B cell (primary cell): Measurements from ENCODE around the gene BFSP1. TPM values are rescaled to one million over a fixed set of nuclear protein-coding genes. Genes with fewer than 3 reads are reported as not detected.

Experiments
- ATAC-seq: fragments of 200-7000 bp; cut with Tn5 transposase; one replicate; pipeline ENCODE4 v1.10.0; 2021; ENCODE audit warnings: low read depth, mild to moderate bottlenecking, moderate number of reproducible peaks, moderate library complexity
- CTCF ChIA-PET: fragments of 350-600 bp; sonication (Branson Sonifier 250); formaldehyde crosslinking; loops from one replicate; lab custom pipeline; 2021; ENCODE audit warnings: antibody characterized with exemption, inconsistent platforms; lab: Charles Lee
- POLR2A ChIA-PET: fragments of 350-600 bp; sonication (Branson Sonifier 250); formaldehyde crosslinking; loops from one replicate; lab custom pipeline; 2021; ENCODE audit warnings: antibody characterized with exemption; lab: Charles Lee
- DNase-seq: peaks from one replicate; pipeline ENCODE4 v3.0.0; 2013
- H2AFZ ChIP-seq: 2 replicates; pipeline ENCODE4 v1.6.1; 2012; ENCODE audit warnings: mild to moderate bottlenecking, low read depth, low read length; ENCODE audit not compliant: insufficient read depth, poor library complexity, severe bottlenecking
- H3K27ac ChIP-seq, 2 donors: 1 replicate in 1 of 2; 2 replicates in 1 of 2; pipeline ENCODE4 v1.5.1; 2012 to 2013; ENCODE audit warnings: low read length in 2 of 2, mild to moderate bottlenecking in 2 of 2, moderate library complexity in 1 of 2
- H3K27me3 ChIP-seq, 4 experiments: fragments of 200-600 bp in 1 of 4; sonication (generic) in 1 of 4; replicated peaks in 1 of 4; 1 replicate in 2 of 4; 2 replicates in 2 of 4; pipeline versions ENCODE4 v1.6.1 to v1.7.0; 2013 to 2016; ENCODE audit warnings: low read length in 3 of 4, mild to moderate bottlenecking in 2 of 4, mixed read lengths in 1 of 4, moderate library complexity in 1 of 4; ENCODE audit not compliant: insufficient read depth in 4 of 4, control insufficient read depth in 3 of 4; ENCODE audit errors: control extremely low read depth in 1 of 4
- H3K36me3 ChIP-seq, 2 experiments: replicated peaks in 1 of 2; 1 replicate in 1 of 2; 2 replicates in 1 of 2; pipeline versions ENCODE4 v1.6.1 to v1.7.1; 2013; ENCODE audit warnings: low read length in 1 of 2; ENCODE audit not compliant: insufficient read depth in 2 of 2, control insufficient read depth in 1 of 2; ENCODE audit errors: control extremely low read depth in 1 of 2, extremely low read depth in 1 of 2
- H3K4me1 ChIP-seq, 2 donors: fragments of 200-600 bp in 1 of 2; sonication (generic) in 1 of 2; 1 replicate in 1 of 2; 2 replicates in 1 of 2; pipeline versions ENCODE4 v1.5.1 to v1.6.1; 2013 to 2017; ENCODE audit warnings: low read length in 2 of 2; ENCODE audit not compliant: control insufficient read depth in 2 of 2, insufficient read depth in 2 of 2
- H3K4me2 ChIP-seq: replicated peaks from 2 replicates; pipeline ENCODE3; 2012; ENCODE audit warnings: mild to moderate bottlenecking, low read depth, low read length; ENCODE audit not compliant: poor library complexity, severe bottlenecking
- H3K4me3 ChIP-seq, 5 experiments: fragments of 200-600 bp in 1 of 5; sonication (generic) in 1 of 5; 1 replicate in 3 of 5; 2 replicates in 2 of 5; pipeline versions ENCODE4 v1.5.1 to v1.7.0; 2011 to 2016; ENCODE audit warnings: low read length in 4 of 5, mild to moderate bottlenecking in 4 of 5, low read depth in 2 of 5, control low read depth in 1 of 5, moderate library complexity in 1 of 5; ENCODE audit not compliant: insufficient read depth in 1 of 5; ENCODE audit errors: control extremely low read depth in 1 of 5, extremely low read depth in 1 of 5
- H3K79me2 ChIP-seq: fragments of 200-600 bp; sonication (generic); one replicate; pipeline ENCODE4 v1.6.0; 2016; ENCODE audit warnings: low read length; ENCODE audit not compliant: control insufficient read depth, insufficient read depth
- H3K9ac ChIP-seq: fragments of 200-600 bp; sonication (generic); 2 replicates; pipeline ENCODE4 v1.6.1; 2017; ENCODE audit warnings: mild to moderate bottlenecking, low read length, moderate library complexity
- H3K9me3 ChIP-seq, 3 donors: one replicate each; pipeline versions ENCODE4 v1.6.1 to v1.7.1; 2013; ENCODE audit warnings: low read length in 2 of 3; ENCODE audit not compliant: control insufficient read depth in 2 of 3, insufficient read depth in 1 of 3; ENCODE audit errors: control extremely low read depth in 1 of 3
- H4K20me1 ChIP-seq: 2 replicates; pipeline ENCODE4 v1.6.0; 2012; ENCODE audit warnings: mild to moderate bottlenecking, low read length; ENCODE audit not compliant: insufficient read depth, control insufficient read depth, poor library complexity, severe bottlenecking
- H3K27ac Mint-ChIP-seq: one replicate; pipeline ENCODE4 v1.8.0; 2021; ENCODE audit warnings: mixed read lengths
- H3K27me3 Mint-ChIP-seq: one replicate; pipeline ENCODE4 v1.8.0; 2021; ENCODE audit warnings: mixed read lengths
- H3K4me1 Mint-ChIP-seq: one replicate; pipeline ENCODE4 v1.8.0; 2021; ENCODE audit warnings: mixed read lengths
- H3K4me3 Mint-ChIP-seq: one replicate; pipeline ENCODE4 v1.8.0; 2021; ENCODE audit warnings: mixed read lengths
- H3K9me3 Mint-ChIP-seq: one replicate; pipeline ENCODE4 v1.8.0; 2022; ENCODE audit warnings: mixed read lengths; ENCODE audit not compliant: insufficient read depth
- EZH2 ChIP-seq: IDR thresholded peaks from 2 replicates; pipeline ENCODE4 v1.6.1; 2012; ENCODE audit warnings: borderline replicate concordance, low read depth, mild to moderate bottlenecking, moderate library complexity, low read length; ENCODE audit not compliant: insufficient read depth, poor library complexity, severe bottlenecking
- WGBS: methylation state at CpG from one replicate; pipeline ENCODE4 v1.1.5; 2013; ENCODE audit warnings: missing lambda C conversion rate; ENCODE audit not compliant: insufficient coverage; 5-methylcytosine and 5-hydroxymethylcytosine counted together
- intact Hi-C: fragments of 100-400 bp; cut with micrococcal nuclease; formaldehyde crosslinking; loops from one replicate; pipeline ENCODE4 v1.10.0; 2022
- polyA plus RNA-seq: library from polyadenylated mRNA; depleted of rRNA; stranded (reverse); fragments of >200 nt; gene quantifications from 2 replicates; pipeline ENCODE4 v1.2.3, GENCODE V29; 2012
- total RNA-seq, 2 donors: library from RNA; stranded (reverse); fragments of 120-200 nt in 1 of 2; gene quantifications; 1 replicate in 1 of 2; 2 replicates in 1 of 2; pipeline versions ENCODE4 v1.2.3 to v1.2.4, GENCODE V29; 2013 to 2022
- TF ChIP-seq, protein P1 (sequence below): fragments of 200-600 bp; IDR thresholded peaks from one replicate; pipeline ENCODE4 v1.8.0; 2022; ENCODE audit warnings: antibody characterized with exemption, mild to moderate bottlenecking

The BFSP1 gene
- total and polyA plus RNA-seq, 2 donors (not counting 1 experiment from before 2014, with no cell fraction given): not detected

DNA sequence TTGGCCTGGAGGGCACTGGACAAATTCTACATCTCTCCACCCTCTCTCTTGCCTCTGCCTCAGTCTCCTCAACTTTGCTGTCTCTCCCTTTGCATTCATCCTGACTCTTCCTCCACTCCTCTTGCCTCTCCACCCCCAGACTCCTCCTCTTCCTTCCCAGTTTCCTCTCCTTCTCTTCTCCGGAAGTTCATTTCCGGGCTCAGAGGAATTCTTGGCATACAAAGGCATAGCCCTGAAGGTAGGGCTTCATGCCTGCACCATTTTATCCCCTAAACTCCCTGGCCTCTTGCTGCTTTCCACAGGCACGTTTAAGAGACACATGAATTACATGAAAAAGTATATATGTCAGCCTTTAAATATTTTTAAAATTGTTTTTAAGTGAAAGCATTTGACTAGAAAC, 10.6 kb downstream of the BFSP1 start:
- ATAC-seq (no peak), DNase-seq (no peak)
- intact Hi-C loops: no loop called here
- Histone ChIP-seq H3K79me2 (no peaks in the 10 kb centered on the region), H3K27ac (no peak overlapping the region), H3K27me3 (peaks cover 0 to 14% (median 3%) of the 10 kb centered on the region in 4 experiments), H3K4me3 (no peak overlapping the region), H4K20me1 (no peaks in the 10 kb centered on the region), H2AFZ (no peak overlapping the region), H3K4me1 (no peaks in the 10 kb centered on the region), H3K36me3 (no peaks in the 10 kb centered on the region), H3K9me3 (no peaks in the 10 kb centered on the region), H3K9ac (no peak overlapping the region), H3K4me2 (no peak overlapping the region)
- TF ChIP-seq, protein P1, sequence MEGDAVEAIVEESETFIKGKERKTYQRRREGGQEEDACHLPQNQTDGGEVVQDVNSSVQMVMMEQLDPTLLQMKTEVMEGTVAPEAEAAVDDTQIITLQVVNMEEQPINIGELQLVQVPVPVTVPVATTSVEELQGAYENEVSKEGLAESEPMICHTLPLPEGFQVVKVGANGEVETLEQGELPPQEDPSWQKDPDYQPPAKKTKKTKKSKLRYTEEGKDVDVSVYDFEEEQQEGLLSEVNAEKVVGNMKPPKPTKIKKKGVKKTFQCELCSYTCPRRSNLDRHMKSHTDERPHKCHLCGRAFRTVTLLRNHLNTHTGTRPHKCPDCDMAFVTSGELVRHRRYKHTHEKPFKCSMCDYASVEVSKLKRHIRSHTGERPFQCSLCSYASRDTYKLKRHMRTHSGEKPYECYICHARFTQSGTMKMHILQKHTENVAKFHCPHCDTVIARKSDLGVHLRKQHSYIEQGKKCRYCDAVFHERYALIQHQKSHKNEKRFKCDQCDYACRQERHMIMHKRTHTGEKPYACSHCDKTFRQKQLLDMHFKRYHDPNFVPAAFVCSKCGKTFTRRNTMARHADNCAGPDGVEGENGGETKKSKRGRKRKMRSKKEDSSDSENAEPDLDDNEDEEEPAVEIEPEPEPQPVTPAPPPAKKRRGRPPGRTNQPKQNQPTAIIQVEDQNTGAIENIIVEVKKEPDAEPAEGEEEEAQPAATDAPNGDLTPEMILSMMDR: no peak
- no peak for TF ChIP-seq EZH2
- H3K27ac Mint-ChIP-seq: no peak overlapping the region
- H3K4me3 Mint-ChIP-seq: no peak overlapping the region
- H3K27me3 Mint-ChIP-seq: peaks cover 21% of the 10 kb centered on the region
- CTCF ChIA-PET: no interaction called here
- no peaks in the 10 kb centered on the region for H3K9me3 Mint-ChIP-seq
- H3K4me1 Mint-ChIP-seq: no peaks in the 10 kb centered on the region
- POLR2A ChIA-PET: no interaction called here
- 16% methylated on average over 2 of the region's 3 CpGs for WGBS

DNA sequence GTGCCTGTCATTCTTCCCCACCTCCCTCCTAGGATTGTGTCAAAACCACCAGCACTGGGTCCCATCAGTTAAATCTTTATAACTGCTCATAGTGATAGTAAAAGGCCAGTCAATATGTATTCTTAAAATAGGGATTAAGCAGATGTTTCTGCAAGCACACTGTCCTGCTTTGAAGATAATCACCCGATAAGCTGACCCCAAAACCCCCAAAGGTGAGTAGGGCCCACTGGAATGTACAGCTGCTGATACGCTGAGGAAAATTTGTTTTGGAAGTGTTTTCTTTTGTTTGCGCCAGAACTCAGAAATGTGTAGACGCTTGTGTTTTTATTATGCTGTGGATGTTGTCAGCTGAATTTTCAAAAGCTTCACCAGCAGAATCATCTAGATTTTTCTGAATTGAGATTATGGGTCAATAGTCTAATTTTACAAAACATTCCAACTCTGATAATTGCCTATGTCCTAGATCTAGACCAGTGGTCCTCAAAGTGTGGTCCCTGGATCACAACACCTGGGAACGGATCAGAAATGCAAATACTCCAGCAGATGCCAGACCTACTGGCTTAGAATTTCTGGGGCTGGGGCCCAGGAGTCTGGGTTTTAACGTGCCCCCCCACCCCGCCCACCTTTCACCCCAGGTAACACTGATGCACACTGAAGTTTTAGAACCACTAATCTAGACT, 11.4 kb downstream of the BFSP1 start:
- no peaks in the 10 kb centered on the region for H4K20me1 ChIP-seq
- H3K4me1 Mint-ChIP-seq: no peaks in the 10 kb centered on the region
- CTCF ChIA-PET: no interaction called here
- no peak overlapping the region for H3K9ac ChIP-seq
- no peak overlapping the region for H3K4me2 ChIP-seq
- ATAC-seq (no peak), DNase-seq (no peak)
- no peaks in the 10 kb centered on the region for H3K9me3 Mint-ChIP-seq
- H3K27ac ChIP-seq: no peak overlapping the region
- no peak overlapping the region for H3K27ac Mint-ChIP-seq
- no peaks in the 10 kb centered on the region for H3K9me3 ChIP-seq
- intact Hi-C loops: no loop called here
- H3K79me2 ChIP-seq: no peaks in the 10 kb centered on the region
- no peak overlapping the region for H3K4me3 ChIP-seq
- POLR2A ChIA-PET: no interaction called here
- H3K27me3 Mint-ChIP-seq: peaks cover 22% of the 10 kb centered on the region
- H2AFZ ChIP-seq: no peak overlapping the region
- no peaks in the 10 kb centered on the region for H3K36me3 ChIP-seq
- no peak for TF ChIP-seq EZH2
- TF ChIP-seq, protein P1: no peak
- no peaks in the 10 kb centered on the region for H3K4me1 ChIP-seq
- peaks cover 0 to 12% (median 3%) of the 10 kb centered on the region in 4 experiments for H3K27me3 ChIP-seq
- no peak overlapping the region for H3K4me3 Mint-ChIP-seq
- WGBS: 96% methylated on average over 3 of the region's 7 CpGs
